ENCODE measurements around the gene CDH23. TPM values are rescaled to one million over a fixed set of nuclear protein-coding genes. Genes with fewer than 3 reads are reported as not detected.

The CDH23 gene
- total and polyA plus RNA-seq, 9 of the 15 experiments (the other 6 are each of a cell fraction or from before 2014, with no cell fraction given) = 0.18 to 1.2 (median 0.47) TPM

- TF ChIP-seq PKNOX1 (IDR thresholded peaks at IDR 0.05) (no peak), RB1 (IDR thresholded peaks at IDR 0.05; ENCODE audit: low read depth) (0 out of 2 replicates have a peak, but pooled peaks have one; percentile 40), RCOR1 (IDR thresholded peaks at IDR 0.05; ENCODE audit: borderline replicate concordance in 1 of 2, low read depth in 2 of 2, low read length in 2 of 2) (no peak), PHF20 (IDR thresholded peaks at IDR 0.05; ENCODE audit: partially characterized antibody) (no peak), HDGF (IDR thresholded peaks at IDR 0.05) (no peak), CTBP1 (IDR thresholded peaks at IDR 0.05; ENCODE audit: borderline replicate concordance) (peak; percentile 12; the same call in 1 of the 2 replicates), SOX6 (IDR thresholded peaks at IDR 0.05) (no peak), STAG1 (CRISPR knock-in tag; IDR thresholded peaks at IDR 0.05; ENCODE audit: borderline replicate concordance) (peak; percentile 53; the same call in 1 of the 2 replicates), MBD1 (CRISPR knock-in tag; IDR thresholded peaks at IDR 0.05) (no peak), MEIS2 (IDR thresholded peaks at IDR 0.05; ENCODE audit: partially characterized antibody) (no peak), CHAMP1 (IDR thresholded peaks at IDR 0.05) (no peak), EZH2 (IDR thresholded peaks at IDR 0.05; ENCODE audit: borderline replicate concordance, low read depth, low read length) (no peak), DMBX1 (CRISPR knock-in tag; IDR thresholded peaks at IDR 0.05; ENCODE audit: borderline replicate concordance) (no peak), ZNF518B (CRISPR knock-in tag; IDR thresholded peaks at IDR 0.05) (no peak), GATA2 (CRISPR knock-in tag; IDR thresholded peaks at IDR 0.05) (no peak), DEAF1 (CRISPR knock-in tag; IDR thresholded peaks at IDR 0.05) (peak; percentile 37; the same call in 1 of the 2 replicates), GATAD2A (IDR thresholded peaks at IDR 0.05) (no peak)
Measured at GRCh38 chr10:71396084-71396710, 523 bp upstream of the CDH23 start (continued).
